HepG2 (cell line): ENCODE results near the gene IRS2. TPM values are rescaled to one million over a fixed set of nuclear protein-coding genes. Genes with fewer than 3 reads are reported as not detected.

Experiments
- ATAC-seq: fragments of 200-7000 bp; cut with Tn5 transposase; 3 replicates; pipeline ENCODE4 v1.9.1; 2020; ENCODE audit warnings: mild to moderate bottlenecking, moderate library complexity
- BruUV-seq: library from RNA; stranded (reverse); fragments of 400-500 nt; replicated peaks from 2 replicates; lab custom pipeline; 2021; lab: Mats Ljungman, UMichigan
- CTCF ChIA-PET: fragments of 300-600 bp; formaldehyde crosslinking; extraction: SDS; loops from one replicate; lab custom pipeline; 2021; ENCODE audit warnings: low total read pairs, inconsistent platforms, low intra/inter-chr PET ratio; lab: Yijun Ruan, JAX
- POLR2A ChIA-PET: fragments of 350-600 bp; sonication (Branson Sonifier 250); formaldehyde crosslinking; loops from one replicate; lab custom pipeline; 2020; ENCODE audit warnings: antibody characterized with exemption, inconsistent platforms; lab: Yijun Ruan, JAX
- DNase-seq: peaks from one replicate; pipeline ENCODE4 v3.0.0-alpha.2; 2015; ENCODE audit warnings: low spot score
- FAIRE-seq: peaks from 3 replicates; lab custom pipeline; 2011; peaks lifted over from hg19 to GRCh38; lab: Jason Lieb, UNC
- H2AFZ ChIP-seq: one replicate; pipeline ENCODE4 v1.6.1; 2011; ENCODE audit warnings: low read length, inconsistent platforms
- H3K27ac ChIP-seq: fragments of 300-600 bp; 3 replicates; pipeline ENCODE4 v1.8.0; 2011; ENCODE audit warnings: mixed run types, mild to moderate bottlenecking, mixed read lengths, low read length, inconsistent platforms; ENCODE audit not compliant: insufficient read depth; ENCODE audit errors: extremely low read length
- H3K27me3 ChIP-seq, 2 experiments: fragments of 200-600 bp in 1 of 2; 2 replicates in 1 of 2; 3 replicates in 1 of 2; pipeline versions ENCODE4 v1.6.0 to v1.8.0; 2011; ENCODE audit warnings: low read length in 2 of 2, mild to moderate bottlenecking in 2 of 2, moderate library complexity in 2 of 2, inconsistent platforms in 1 of 2; ENCODE audit not compliant: insufficient read depth in 2 of 2, control insufficient read depth in 1 of 2
- H3K36me3 ChIP-seq, 2 experiments: fragments of 200-600 bp in 1 of 2; replicated peaks in 1 of 2; 2 replicates in 1 of 2; 3 replicates in 1 of 2; pipeline versions ENCODE4 v1.5.1 to v1.8.0; 2011; ENCODE audit warnings: low read length in 2 of 2, inconsistent platforms in 1 of 2; ENCODE audit not compliant: insufficient read depth in 2 of 2, control insufficient read depth in 1 of 2
- H3K4me1 ChIP-seq: 2 replicates; pipeline ENCODE4 v1.5.1; 2012; ENCODE audit warnings: low read length, inconsistent platforms; ENCODE audit not compliant: insufficient read depth
- H3K4me2 ChIP-seq: 2 replicates; pipeline ENCODE4 v1.6.0; 2011; ENCODE audit warnings: low read depth, low read length, inconsistent platforms
- H3K4me3 ChIP-seq, 3 experiments: fragments of 200-600 bp in 1 of 3; sonication (generic), shearing (Covaris generic) in 1 of 3; replicated peaks in 1 of 3; 2 replicates each; pipeline ENCODE4 v1.5.1; 2011 to 2016; ENCODE audit warnings: low read length in 3 of 3, inconsistent platforms in 2 of 3, low read depth in 2 of 3, mild to moderate bottlenecking in 2 of 3, control low read depth in 1 of 3, mixed read lengths in 1 of 3; ENCODE audit not compliant: insufficient read depth in 1 of 3
- H3K79me2 ChIP-seq: one replicate; pipeline ENCODE4 v1.6.1; 2011; ENCODE audit warnings: low read length, inconsistent platforms; ENCODE audit not compliant: insufficient read depth
- H3K9ac ChIP-seq: 2 replicates; pipeline ENCODE4 v1.6.0; 2011; ENCODE audit warnings: mild to moderate bottlenecking, low read depth, low read length, inconsistent platforms; ENCODE audit not compliant: insufficient read depth
- H3K9me3 ChIP-seq: 2 replicates; pipeline ENCODE4 v1.5.1; 2012; ENCODE audit warnings: mild to moderate bottlenecking, low read length
- H4K20me1 ChIP-seq: 2 replicates; pipeline ENCODE4 v1.6.0; 2011; ENCODE audit warnings: inconsistent platforms, mild to moderate bottlenecking, low read length, moderate library complexity; ENCODE audit not compliant: insufficient read depth
- ARID5B ChIP-seq: IDR thresholded peaks from 2 replicates; pipeline ENCODE4 v1.4.0; 2020; ENCODE audit warnings: mild to moderate bottlenecking, missing genetic modification reagents
- RELA ChIP-seq: sonication (generic); formaldehyde crosslinking; IDR thresholded peaks from 2 replicates; pipeline ENCODE4 v1.4.0; 2020; ENCODE audit warnings: missing genetic modification reagents
- SMAD9 ChIP-seq: sonication (generic); formaldehyde crosslinking; IDR thresholded peaks from 2 replicates; pipeline ENCODE4 v1.5.1; 2020; ENCODE audit warnings: mild to moderate bottlenecking, missing genetic modification reagents
- SP2 ChIP-seq: sonication (generic); formaldehyde crosslinking; IDR thresholded peaks from 2 replicates; pipeline ENCODE4 v1.5.1; 2020; ENCODE audit warnings: mild to moderate bottlenecking, missing genetic modification reagents
- SPEN ChIP-seq: sonication (generic); formaldehyde crosslinking; IDR thresholded peaks from 2 replicates; pipeline ENCODE4 v1.5.1; 2020; ENCODE audit warnings: low read depth, mild to moderate bottlenecking, missing genetic modification reagents
- TBX3 ChIP-seq: fragments of 450-650 bp; IDR thresholded peaks from 2 replicates; pipeline ENCODE4 v1.6.1; 2017; ENCODE audit warnings: antibody characterized with exemption, mild to moderate bottlenecking, inconsistent platforms, borderline replicate concordance
- THAP7 ChIP-seq: sonication (generic); formaldehyde crosslinking; IDR thresholded peaks from 2 replicates; pipeline ENCODE4 v1.8.1; 2023; ENCODE audit warnings: mild to moderate bottlenecking, missing genetic modification reagents
- THYN1 ChIP-seq: sonication (generic); formaldehyde crosslinking; IDR thresholded peaks from 2 replicates; pipeline ENCODE4 v1.8.1; 2023; ENCODE audit warnings: low read depth, mild to moderate bottlenecking, moderate library complexity, missing genetic modification reagents, borderline replicate concordance
- USF2 ChIP-seq, 2 experiments: sonication (generic) in 1 of 2; formaldehyde crosslinking in 1 of 2; IDR thresholded peaks; 2 replicates each; pipeline versions ENCODE4 v1.5.1 to v1.6.1; 2011 to 2020; ENCODE audit warnings: borderline replicate concordance in 1 of 2, low read depth in 1 of 2, low read length in 1 of 2, mild to moderate bottlenecking in 1 of 2, missing genetic modification reagents in 1 of 2, moderate library complexity in 1 of 2
- ZHX2 ChIP-seq, 2 experiments: sonication (generic) in 1 of 2; formaldehyde crosslinking in 1 of 2; IDR thresholded peaks; 2 replicates each; pipeline versions ENCODE4 v1.6.1 to v1.9.0; 2014 to 2022; ENCODE audit warnings: antibody characterized with exemption in 1 of 2, borderline replicate concordance in 1 of 2, inconsistent platforms in 1 of 2, low read depth in 1 of 2, missing genetic modification reagents in 1 of 2
- ZSCAN22 ChIP-seq: sonication (generic); formaldehyde crosslinking; IDR thresholded peaks from 2 replicates; pipeline ENCODE4 v1.4.0; 2020; ENCODE audit warnings: mild to moderate bottlenecking, missing genetic modification reagents
- WGBS: methylation state at CpG from one replicate; pipeline ENCODE4 v1.1.6; 2017; ENCODE audit warnings: low lambda C conversion rate; 5-methylcytosine and 5-hydroxymethylcytosine counted together
- in situ Hi-C: cut with HindIII; loops from 2 replicates; pipeline ENCODE4 v1.10.0; 2017; ENCODE audit warnings: low pct_unique_long_range_greater_than_20kb; ENCODE audit not compliant: extremely low pct_ligation_motif_present
- intact Hi-C: fragments of 100-400 bp; cut with micrococcal nuclease; formaldehyde crosslinking; loops from one replicate; pipeline ENCODE4 v1.10.0; 2022; ENCODE audit not compliant: unreplicated experiment
- polyA plus RNA-seq, 8 experiments: library from polyadenylated mRNA; depleted of rRNA in 3 of 8; stranded (reverse) in 7 of 8; unstranded in 1 of 8; fragments of >200 nt; fragmentation: Illumina TruSeq in 4 of 8; extraction: Trizol in 4 of 8; gene quantifications; 2 replicates each; pipeline versions ENCODE4 v1.2.1 to v1.2.3, GENCODE V29; 2011 to 2016; ENCODE audit warnings: low read depth in 4 of 8, missing spikeins in 1 of 8, mixed read lengths in 1 of 8; ENCODE audit not compliant: insufficient read depth in 1 of 8
- total RNA-seq, 5 experiments: library from RNA; depleted of rRNA; stranded (reverse); fragments of >200 nt; fragmentation: Illumina TruSeq; extraction: Trizol; gene quantifications; 2 replicates each; pipeline ENCODE4 v1.2.3, GENCODE V29; 2016; ENCODE audit warnings: low read depth in 1 of 5

Gene IRS2
- total and polyA plus RNA-seq, 2 of the 13 experiments (the other 11 are each of a cell fraction or from before 2014, with no cell fraction given) = 0.02 to 0.04 TPM

- Histone ChIP-seq H3K27me3 (peaks cover 0 to 3% of the 10 kb centered on the region in 2 experiments; a peak in 1 of 5 replicates), H4K20me1 (no peaks in the 10 kb centered on the region), H3K27ac (no peak overlapping the region), H3K9me3 (no peaks in the 10 kb centered on the region), H3K4me3 (no peak overlapping the region), H3K79me2 (no peaks in the 10 kb centered on the region), H3K36me3 (no peaks in the 10 kb centered on the region), H3K4me1 (no peaks in the 10 kb centered on the region), H2AFZ (no peak overlapping the region), H3K9ac (no peak overlapping the region), H3K4me2 (no peak overlapping the region)
- POLR2A ChIA-PET = no interaction called here
- ATAC-seq (no peak), DNase-seq (no peak), FAIRE-seq (no peak)
- in situ Hi-C loops = no loop called here
- 46% methylated on average over 1 of the region's 1 CpG for WGBS
- intact Hi-C loops = no loop called here
- CTCF ChIA-PET = no interaction called here
- BruUV-seq = no TSS peak
- TF ChIP-seq THYN1 (CRISPR knock-in tag) (no peak), SMAD9 (CRISPR knock-in tag) (no peak), USF2 (IDR thresholded peaks at IDR 0.05; ENCODE audit: low read depth, low read length) (no peak), USF2 (CRISPR knock-in tag; IDR thresholded peaks at IDR 0.05; ENCODE audit: borderline replicate concordance) (no peak), THAP7 (CRISPR knock-in tag) (no peak), SP2 (CRISPR knock-in tag) (no peak), SPEN (CRISPR knock-in tag) (no peak), ZSCAN22 (no peak), TBX3 (no peak), ARID5B (CRISPR knock-in tag) (no peak), ZHX2 (IDR thresholded peaks at IDR 0.05; ENCODE audit: low read depth) (no peak), ZHX2 (CRISPR knock-in tag; IDR thresholded peaks at IDR 0.05; ENCODE audit: borderline replicate concordance) (no peak), RELA (CRISPR knock-in tag) (no peak)
Measured at GRCh38 chr13:109761695-109762094, 24.7 kb downstream of the IRS2 start.
